ENCODE results near the gene CD81.
"Not testable (repeated sequence)": the region's sequence is repeated elsewhere in the genome, so short reads cannot be mapped to it uniquely, and the experiment has no call there.

The CD81 gene, protein sequence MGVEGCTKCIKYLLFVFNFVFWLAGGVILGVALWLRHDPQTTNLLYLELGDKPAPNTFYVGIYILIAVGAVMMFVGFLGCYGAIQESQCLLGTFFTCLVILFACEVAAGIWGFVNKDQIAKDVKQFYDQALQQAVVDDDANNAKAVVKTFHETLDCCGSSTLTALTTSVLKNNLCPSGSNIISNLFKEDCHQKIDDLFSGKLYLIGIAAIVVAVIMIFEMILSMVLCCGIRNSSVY

DNA sequence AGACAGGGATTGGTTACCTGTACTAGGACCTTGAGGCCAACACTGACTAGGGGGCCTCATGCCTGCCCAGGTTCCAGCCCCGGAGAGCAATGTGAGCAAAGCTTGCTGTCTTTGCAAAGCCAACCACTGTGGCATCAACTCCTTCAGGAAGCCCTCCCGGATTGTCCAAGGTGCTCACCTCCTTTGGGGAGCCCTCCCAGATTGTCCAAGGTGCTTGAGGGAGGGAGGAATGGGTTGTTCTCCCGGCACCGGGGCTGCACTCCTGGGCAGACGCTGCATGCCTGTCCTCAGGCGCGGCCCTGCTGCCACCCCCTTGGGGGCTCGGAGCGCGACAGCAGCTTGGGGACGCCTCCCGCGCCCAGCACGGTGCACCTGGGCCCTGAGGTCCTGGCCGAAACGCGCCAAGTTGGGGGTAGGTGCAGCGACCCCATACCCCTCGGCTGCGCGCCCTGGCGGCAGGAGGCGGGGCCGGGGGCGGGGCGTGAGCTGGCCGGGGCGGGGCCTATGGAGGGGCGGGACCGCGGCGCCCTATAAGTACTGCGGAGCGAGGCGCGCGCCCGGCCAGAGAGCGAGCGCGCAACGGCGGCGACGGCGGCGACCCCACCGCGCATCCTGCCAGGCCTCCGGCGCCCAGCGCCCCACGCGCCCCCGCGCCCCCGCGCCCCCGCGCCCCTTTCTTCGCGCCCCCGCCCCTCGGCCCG is at the start of gene CD81:
Gene CD81, plus strand, starts transcription at position 560 of the 701 bp plus-strand sequence. CDS start 240 bp downstream, outside the sequence.
- no peak for DNase-seq (ENCODE audit: low read depth, low spot score)

GRCh38 chr11:2328021-2328420 is 49.1 kb upstream of the CD81 start:
- no peak for DNase-seq (ENCODE audit: low read depth, low spot score)

DNA sequence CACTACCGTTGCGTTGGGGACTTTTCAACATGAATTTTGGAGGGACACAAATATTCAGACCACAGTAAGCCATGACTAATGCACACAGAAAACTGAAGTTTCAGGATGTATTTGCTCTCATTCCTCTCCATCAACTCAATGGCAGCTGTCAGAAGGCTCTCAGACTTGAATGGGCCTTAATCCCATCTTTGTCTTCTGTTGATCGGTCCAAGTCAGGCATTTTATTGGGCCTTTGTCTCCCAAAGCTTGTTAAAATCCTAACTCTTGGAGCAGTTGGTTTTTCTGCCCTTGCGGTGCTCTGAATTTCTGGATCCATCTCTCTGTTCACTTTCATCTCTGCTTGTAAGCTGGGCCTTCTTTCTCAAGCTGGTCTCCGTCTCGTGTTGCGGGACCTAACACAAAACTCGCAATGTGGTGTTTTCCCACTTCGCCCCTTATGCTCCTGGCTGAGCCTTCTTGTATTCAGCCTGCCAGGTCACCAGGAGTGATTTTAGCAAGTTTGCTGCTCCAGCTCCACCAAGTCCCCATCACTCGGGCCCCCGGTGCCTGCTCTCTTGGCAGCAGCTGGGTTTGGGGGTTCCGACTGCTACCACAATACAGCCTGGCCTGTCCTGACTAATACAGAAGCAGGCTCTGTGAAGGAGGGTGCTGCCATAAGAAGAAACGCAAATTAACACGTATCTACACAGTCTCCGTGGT is 48.3 kb upstream of the CD81 start:
- no peak for DNase-seq (ENCODE audit: low read depth, low spot score)

DNA sequence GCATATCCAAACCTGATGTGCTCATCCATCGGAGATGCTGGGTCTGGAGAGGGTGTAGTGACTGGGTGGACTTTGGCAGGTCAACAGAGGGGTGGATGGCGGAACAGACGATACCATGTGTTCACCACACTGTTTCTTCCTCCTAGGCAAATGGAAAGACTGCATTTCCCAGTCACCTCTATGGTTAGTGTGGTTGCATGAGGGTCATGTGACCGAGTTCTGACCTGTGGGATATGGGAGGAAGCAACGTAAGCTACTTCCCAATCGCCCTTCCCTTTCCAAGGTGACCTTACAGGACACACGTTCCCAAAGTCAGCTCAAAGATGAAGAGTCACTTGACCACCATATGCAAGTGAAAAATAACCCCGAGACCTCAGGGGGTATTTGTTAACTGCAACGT is 47.6 kb upstream of the CD81 start:
- DNase-seq (ENCODE audit: low read depth, low spot score): no peak

GRCh38 chr11:2330696-2331095 is 46.4 kb upstream of the CD81 start:
- no peak for DNase-seq (ENCODE audit: low read depth, low spot score)

- no peak for DNase-seq (ENCODE audit: low read depth, low spot score)
Measured at GRCh38 chr11:2331404-2331803, 45.7 kb upstream of the CD81 start.

- DNase-seq (ENCODE audit: low read depth, low spot score): not testable (repeated sequence)
Measured at GRCh38 chr11:2332569-2332968, 44.5 kb upstream of the CD81 start.

DNA sequence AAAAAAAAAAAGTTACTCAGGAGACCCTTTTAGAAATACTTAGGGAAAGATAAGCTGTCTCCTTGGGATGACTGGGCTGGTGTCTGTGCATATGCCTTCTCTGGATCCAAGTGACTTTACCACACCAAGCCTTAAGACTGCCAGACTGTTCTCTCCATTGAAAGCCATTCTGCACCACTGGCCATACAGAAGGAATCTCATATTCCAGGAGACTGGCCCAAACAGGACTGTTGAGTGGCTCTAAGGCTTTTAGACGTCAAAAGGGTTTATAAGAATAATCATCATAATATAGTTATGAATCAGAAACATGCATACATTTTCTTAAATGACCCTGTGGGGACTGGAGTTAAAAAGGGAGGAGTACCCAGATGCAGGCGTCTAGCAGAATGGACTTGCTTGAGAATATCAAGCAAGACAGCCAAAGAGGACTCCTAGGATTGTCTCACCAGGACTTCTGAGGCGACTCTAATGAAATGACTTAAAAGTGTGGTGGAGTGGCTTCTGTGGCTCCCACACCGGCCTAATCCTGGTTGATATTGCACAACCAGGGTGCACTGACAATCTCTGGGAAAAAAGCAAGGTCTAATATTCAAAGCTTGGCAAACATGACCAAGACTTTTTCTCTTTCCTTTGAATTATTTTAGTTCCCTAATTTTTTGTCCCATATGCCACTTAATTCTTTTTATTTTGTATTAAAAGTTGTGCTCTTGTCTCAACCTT is 43.5 kb upstream of the CD81 start:
- not testable (repeated sequence) for DNase-seq (ENCODE audit: low read depth, low spot score)

DNA sequence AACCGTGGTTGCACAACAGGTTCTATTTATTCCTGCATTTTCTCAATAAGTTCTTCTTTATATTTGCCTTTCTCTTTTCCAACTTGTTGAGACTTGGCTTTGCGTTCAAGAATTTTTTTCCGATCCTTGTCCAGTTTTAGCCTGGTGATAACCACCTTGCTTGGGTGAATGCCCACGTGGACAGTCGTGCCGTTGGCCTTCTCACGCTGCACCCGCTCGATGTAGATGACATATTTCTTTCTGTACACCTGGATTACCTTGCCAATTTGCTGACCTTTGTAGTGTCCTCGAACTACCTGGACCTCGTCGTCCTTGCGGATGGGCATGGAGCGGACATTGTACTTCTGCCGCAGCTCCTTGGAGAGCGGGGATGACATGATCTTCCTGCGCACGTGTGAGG is 41.8 kb upstream of the CD81 start:
- DNase-seq (ENCODE audit: low read depth, low spot score): not testable (repeated sequence)

DNA sequence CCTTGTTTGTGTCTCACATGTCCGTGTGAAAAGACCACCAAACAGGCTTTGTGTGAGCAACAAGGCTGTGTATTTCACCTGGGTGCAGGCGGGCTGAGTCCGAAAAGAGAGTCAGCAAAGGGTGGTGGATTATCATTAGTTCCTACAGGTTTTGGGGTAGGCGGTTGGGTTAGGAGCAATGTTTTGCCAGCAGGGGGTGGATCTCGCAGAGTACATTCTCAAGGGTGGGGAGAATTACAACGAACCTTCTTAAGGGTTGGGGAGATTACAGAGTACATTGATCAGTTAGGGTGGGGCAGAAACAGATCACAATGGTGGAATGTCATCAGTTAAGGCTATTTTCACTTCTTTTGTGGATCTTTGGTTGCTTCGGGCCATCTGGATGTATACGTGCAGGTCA is 38.4 kb upstream of the CD81 start:
- DNase-seq (ENCODE audit: low read depth, low spot score): not testable (repeated sequence)

- no peak for DNase-seq (ENCODE audit: low read depth, low spot score)
Measured at GRCh38 chr11:2342557-2342956, 34.6 kb upstream of the CD81 start.

DNA sequence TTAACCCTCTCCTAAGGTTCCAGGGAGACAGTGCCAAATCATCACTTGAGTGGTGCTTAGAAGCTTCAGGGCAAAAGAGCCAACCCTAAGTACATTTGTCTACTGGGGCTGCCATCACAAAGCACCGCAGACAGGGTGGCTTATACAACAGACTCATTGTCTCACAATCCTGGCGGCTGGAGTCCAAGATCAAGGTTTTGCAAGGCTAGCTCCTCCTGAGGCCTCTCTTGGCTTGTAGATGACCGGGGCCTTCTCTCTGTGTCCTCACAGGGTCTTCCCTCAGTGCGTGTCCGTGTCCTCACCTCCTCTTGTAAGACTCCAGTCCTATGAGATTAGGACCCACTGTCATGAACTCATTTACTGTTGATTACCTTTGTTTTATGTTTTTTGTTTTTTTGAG is 34.1 kb upstream of the CD81 start:
- DNase-seq (ENCODE audit: low read depth, low spot score): no peak

DNA sequence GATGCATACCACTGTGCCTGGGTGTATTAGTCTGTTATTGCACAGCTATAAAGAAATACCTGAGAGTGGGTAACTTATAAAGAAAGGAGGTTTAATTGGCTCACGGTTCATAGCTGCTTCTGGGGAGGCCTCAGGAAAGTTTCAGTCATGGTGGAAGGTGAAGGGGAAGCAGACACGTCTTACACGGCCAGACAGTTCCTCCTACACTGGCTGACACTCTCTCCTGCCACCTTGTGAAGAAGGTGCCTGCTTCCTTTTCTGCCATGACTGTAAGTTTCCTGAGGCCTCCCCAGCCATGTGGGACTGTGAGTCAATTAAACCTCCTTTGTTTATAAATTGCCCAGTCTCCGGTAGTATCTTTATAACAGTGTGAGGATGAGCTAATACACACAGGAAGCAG is 33.6 kb upstream of the CD81 start:
- no peak for DNase-seq (ENCODE audit: low read depth, low spot score)

DNA sequence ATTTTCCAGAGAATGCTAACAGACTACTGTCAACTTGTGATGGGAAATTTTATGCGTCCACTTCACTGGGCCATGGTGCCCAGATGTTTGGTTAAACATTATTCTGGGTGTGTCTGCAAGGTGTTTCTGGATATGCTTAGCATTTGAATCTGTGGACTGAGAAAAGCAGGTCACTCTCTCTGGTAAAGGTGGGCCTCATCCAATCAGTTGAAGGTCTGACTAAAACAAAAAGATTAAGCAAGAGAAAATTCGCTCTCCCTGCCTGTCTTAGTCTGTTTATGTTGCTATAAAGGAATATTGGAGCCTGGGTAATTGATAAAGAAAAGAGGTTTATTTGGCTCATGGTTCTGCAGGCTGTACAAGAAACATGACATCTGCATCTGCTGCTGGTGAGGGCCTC is 32.1 kb upstream of the CD81 start:
- no peak for DNase-seq (ENCODE audit: low read depth, low spot score)

- DNase-seq (ENCODE audit: low read depth, low spot score): no peak
Measured at GRCh38 chr11:2346014-2346413, 31.1 kb upstream of the CD81 start.

- DNase-seq (ENCODE audit: low read depth, low spot score): no peak
Measured at GRCh38 chr11:2346586-2347307, 30.4 kb upstream of the CD81 start.

- DNase-seq (ENCODE audit: low read depth, low spot score): no peak
Measured at GRCh38 chr11:2347308-2347830, 29.7 kb upstream of the CD81 start.

DNA sequence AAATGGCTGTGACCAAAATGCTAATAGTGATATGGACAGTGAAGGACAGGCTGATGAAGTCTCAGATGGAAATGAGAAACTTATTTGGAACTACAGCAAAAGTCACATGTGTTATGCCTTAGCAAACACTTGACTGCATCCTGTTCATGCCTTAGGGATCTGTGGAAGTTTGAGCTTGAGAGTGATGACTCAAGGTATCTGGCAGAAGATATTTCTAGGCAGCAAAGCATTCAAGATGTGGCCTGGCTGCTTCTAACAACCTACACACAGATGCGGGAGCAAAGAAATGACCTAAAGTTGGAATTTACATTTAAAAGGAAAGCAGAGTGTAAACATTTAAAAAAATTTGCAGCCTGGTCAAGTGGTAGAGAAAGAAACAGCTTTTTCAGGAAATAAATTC is 28.1 kb upstream of the CD81 start:
- DNase-seq (ENCODE audit: low read depth, low spot score): no peak

- DNase-seq (ENCODE audit: low read depth, low spot score): no peak
Measured at GRCh38 chr11:2351701-2352100, 25.4 kb upstream of the CD81 start.

GRCh38 chr11:2352420-2352819 is 24.7 kb upstream of the CD81 start:
- DNase-seq (ENCODE audit: low read depth, low spot score): no peak

DNA sequence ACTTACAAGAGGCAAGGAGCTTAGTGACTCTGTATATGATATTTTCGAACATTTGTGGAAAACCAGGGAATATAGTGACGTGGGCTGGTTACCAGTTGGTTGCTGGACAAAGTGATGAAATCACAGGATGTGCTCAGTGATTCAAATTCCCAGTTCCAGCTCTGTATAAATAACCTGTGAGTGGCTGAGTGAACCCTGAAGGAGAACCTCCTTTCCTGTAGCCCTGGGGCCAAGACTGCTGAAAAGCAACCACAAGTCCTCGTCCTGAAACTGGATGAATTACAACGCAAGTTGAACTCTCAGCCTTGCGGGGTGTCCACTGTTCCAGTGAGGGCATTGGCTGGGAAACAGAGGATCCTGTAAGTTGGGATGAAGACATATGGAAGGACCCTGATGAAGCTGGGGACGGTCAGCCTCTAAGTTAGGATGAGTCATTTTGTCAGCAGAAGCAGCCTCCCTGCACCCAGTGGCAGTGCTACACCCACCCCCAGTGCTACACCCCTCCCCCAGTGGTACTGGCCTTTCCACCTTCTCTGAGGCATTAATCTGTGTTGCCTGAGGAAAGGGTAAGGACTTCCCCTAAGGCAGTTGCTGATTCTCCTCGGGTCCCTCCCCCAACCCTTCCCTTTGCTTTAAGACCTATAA is 22.0 kb upstream of the CD81 start:
- no peak for DNase-seq (ENCODE audit: low read depth, low spot score)

Measured in brain pericyte (primary cell).